HG03135 (cell line): ENCODE measurements around the gene RSPO1.
"Not testable (repeated sequence)": the region's sequence is repeated elsewhere in the genome, so short reads cannot be mapped to it uniquely, and the experiment has no call there.

Source experiments
- ATAC-seq: cut with Tn5 transposase; IDR thresholded peaks from one replicate; pipeline ENCODE4 v1.9.1; 2021; ENCODE audit warnings: mild to moderate bottlenecking, moderate library complexity; ENCODE audit not compliant: unreplicated experiment

Gene RSPO1

GRCh38 chr1:37634244-37634991 is at the start of gene RSPO1:
Gene RSPO1, minus strand, starts transcription at chr1:37634892. Its CDS starts 5,231 bp downstream, at chr1:37629661.
- no peak for ATAC-seq

- ATAC-seq: not testable (repeated sequence)
Observed at GRCh38 chr1:37684182-37684581, 49.5 kb upstream of the RSPO1 start.

GRCh38 chr1:37682334-37682987 is 47.8 kb upstream of the RSPO1 start:
- ATAC-seq: no peak

- no peak for ATAC-seq
Observed at GRCh38 chr1:37680933-37681332, 46.2 kb upstream of the RSPO1 start.

GRCh38 chr1:37677808-37678207 is 43.1 kb upstream of the RSPO1 start:
- no peak for ATAC-seq

GRCh38 chr1:37677143-37677439 is 42.4 kb upstream of the RSPO1 start:
- ATAC-seq: no peak

GRCh38 chr1:37676281-37677142 is 41.8 kb upstream of the RSPO1 start:
- ATAC-seq: peak; percentile 50

- ATAC-seq: no peak
Observed at GRCh38 chr1:37673920-37674319, 39.2 kb upstream of the RSPO1 start.

GRCh38 chr1:37672136-37672870 is 37.6 kb upstream of the RSPO1 start:
- no peak for ATAC-seq

- ATAC-seq: no peak
Observed at GRCh38 chr1:37671261-37671660, 36.6 kb upstream of the RSPO1 start.

- ATAC-seq: no peak
Observed at GRCh38 chr1:37670133-37670532, 35.4 kb upstream of the RSPO1 start.

GRCh38 chr1:37667023-37667671 is 32.5 kb upstream of the RSPO1 start:
- ATAC-seq: no peak

GRCh38 chr1:37666241-37666867 is 31.7 kb upstream of the RSPO1 start:
- no peak for ATAC-seq

GRCh38 chr1:37663426-37664000 is 28.8 kb upstream of the RSPO1 start:
- no peak for ATAC-seq

- no peak for ATAC-seq
Observed at GRCh38 chr1:37662031-37662755, 27.5 kb upstream of the RSPO1 start.

- no peak for ATAC-seq
Observed at GRCh38 chr1:37661401-37661800, 26.7 kb upstream of the RSPO1 start.

GRCh38 chr1:37660664-37661063 is 26.0 kb upstream of the RSPO1 start:
- ATAC-seq: no peak

- no peak for ATAC-seq
Observed at GRCh38 chr1:37658486-37658885, 23.8 kb upstream of the RSPO1 start.
